Left lung (tissue), 10 donors: ENCODE data around the gene AZI2. TPM values are rescaled to one million over a fixed set of nuclear protein-coding genes. Genes with fewer than 3 reads are reported as not detected.

Experiments used
- ATAC-seq: fragments of 200-7000 bp; cut with Tn5 transposase; one replicate; pipeline ENCODE4 v1.9.1; 2020; ENCODE audit warnings: moderate library complexity
- DNase-seq, 4 donors: peaks; one replicate each; pipeline ENCODE4 v3.0.0-alpha.2; 2013 to 2020
- H3K27ac ChIP-seq, 2 donors: fragments of 200-600 bp; sonication (generic) in 1 of 2; one replicate each; pipeline versions ENCODE4 v1.5.0 to v1.8.0; 2020 to 2021
- H3K27me3 ChIP-seq, 2 donors: fragments of 200-600 bp; sonication (generic) in 1 of 2; one replicate each; pipeline versions ENCODE4 v1.5.0 to v1.8.0; 2020 to 2021
- H3K36me3 ChIP-seq, 2 donors: fragments of 200-600 bp; sonication (generic) in 1 of 2; one replicate each; pipeline versions ENCODE4 v1.5.0 to v1.8.0; 2020 to 2021
- H3K4me1 ChIP-seq, 2 donors: fragments of 200-600 bp; one replicate each; pipeline ENCODE4 v1.8.0; 2021
- H3K4me3 ChIP-seq, 2 donors: fragments of 200-600 bp; sonication (generic) in 1 of 2; one replicate each; pipeline versions ENCODE4 v1.5.0 to v1.8.0; 2020 to 2021; ENCODE audit warnings: mild to moderate bottlenecking in 1 of 2
- H3K9me3 ChIP-seq, 2 donors: fragments of 200-600 bp; sonication (generic) in 1 of 2; one replicate each; pipeline versions ENCODE4 v1.5.0 to v1.8.0; 2020 to 2021
- intact Hi-C, 2 donors: fragments of 100-400 bp; cut with DNase I; formaldehyde crosslinking; loops; one replicate each; pipeline versions ENCODE4 v1.11.2 to v1.14.2; 2022
- polyA plus RNA-seq, 6 donors: library from polyadenylated mRNA; unstranded; fragments of 120-200 nt; gene quantifications; one replicate each; pipeline ENCODE4 v1.2.1, GENCODE V29; 2013; ENCODE audit not compliant: insufficient read length in 6 of 6
- total RNA-seq, 2 donors: library from RNA; stranded (reverse); fragmentation: NEBNext Ultra II Directional; extraction: Animal tissue kit (Norgen Biotek cat#: 25700); gene quantifications; one replicate each; pipeline ENCODE4 v1.2.1, GENCODE V29; 2021
- TF ChIP-seq, protein P1 (sequence below), 2 donors: fragments of 200-600 bp; sonication (generic) in 1 of 2; IDR thresholded peaks; one replicate each; pipeline versions ENCODE4 v1.5.0 to v1.8.0; 2021; ENCODE audit warnings: antibody characterized with exemption in 2 of 2
- donor health status: DM: no; HTN: yes; CAD: no.
- donor health status: DM: no; HTN: no; CAD: no.

AZI2 gene
- total and polyA plus RNA-seq, 8 donors: 70.6 to 154 (median 111) TPM

DNA sequence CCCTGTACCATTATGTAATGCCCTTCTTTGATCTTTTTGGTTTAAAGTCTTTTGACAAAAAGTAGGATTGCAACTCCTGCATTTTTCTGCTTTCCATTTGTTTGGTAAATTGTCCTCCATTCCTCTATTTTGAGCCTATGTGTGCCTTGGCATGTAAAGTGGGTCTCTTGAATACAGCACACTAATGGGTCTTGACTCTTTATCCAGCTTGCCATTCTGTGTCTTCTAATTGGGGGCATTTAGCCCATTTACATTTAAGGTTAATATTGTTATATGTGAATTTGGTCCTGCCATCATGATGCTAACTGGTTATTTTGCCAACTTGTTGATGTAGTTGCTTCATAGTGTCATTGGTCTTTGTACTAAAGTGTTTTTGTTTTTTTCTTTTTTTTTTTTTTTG, 74.8 kb downstream of the AZI2 start:
- peaks cover 0 to 22% of the 10 kb centered on the region in 2 donors for H3K9me3 ChIP-seq
- no peak overlapping the region for H3K4me3 ChIP-seq
- H3K36me3 ChIP-seq: peaks cover 0 to 53% of the 10 kb centered on the region in 2 donors
- no peak for DNase-seq
- TF ChIP-seq, protein P1, sequence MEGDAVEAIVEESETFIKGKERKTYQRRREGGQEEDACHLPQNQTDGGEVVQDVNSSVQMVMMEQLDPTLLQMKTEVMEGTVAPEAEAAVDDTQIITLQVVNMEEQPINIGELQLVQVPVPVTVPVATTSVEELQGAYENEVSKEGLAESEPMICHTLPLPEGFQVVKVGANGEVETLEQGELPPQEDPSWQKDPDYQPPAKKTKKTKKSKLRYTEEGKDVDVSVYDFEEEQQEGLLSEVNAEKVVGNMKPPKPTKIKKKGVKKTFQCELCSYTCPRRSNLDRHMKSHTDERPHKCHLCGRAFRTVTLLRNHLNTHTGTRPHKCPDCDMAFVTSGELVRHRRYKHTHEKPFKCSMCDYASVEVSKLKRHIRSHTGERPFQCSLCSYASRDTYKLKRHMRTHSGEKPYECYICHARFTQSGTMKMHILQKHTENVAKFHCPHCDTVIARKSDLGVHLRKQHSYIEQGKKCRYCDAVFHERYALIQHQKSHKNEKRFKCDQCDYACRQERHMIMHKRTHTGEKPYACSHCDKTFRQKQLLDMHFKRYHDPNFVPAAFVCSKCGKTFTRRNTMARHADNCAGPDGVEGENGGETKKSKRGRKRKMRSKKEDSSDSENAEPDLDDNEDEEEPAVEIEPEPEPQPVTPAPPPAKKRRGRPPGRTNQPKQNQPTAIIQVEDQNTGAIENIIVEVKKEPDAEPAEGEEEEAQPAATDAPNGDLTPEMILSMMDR (IDR thresholded peaks at IDR 0.05): no peak
- no peaks in the 10 kb centered on the region for H3K4me1 ChIP-seq
- H3K27ac ChIP-seq: no peak overlapping the region
- no peak for ATAC-seq
- intact Hi-C loops: no loop called here
- H3K27me3 ChIP-seq: no peaks in the 10 kb centered on the region

Other genes starting within 250 kb of the AZI2 start
- 10 to 100 TPM; 18.6 to 20.1 TPM for gene CMC1, start 107.2 kb downstream of the AZI2 start, total RNA-seq
- gene CMC1, start 107.2 kb downstream of the AZI2 start, polyA plus RNA-seq: 10 to 100 TPM; 22.6 to 34.5 (median 28.1) TPM
- gene ZCWPW2, start 103 bp downstream of the AZI2 start, total RNA-seq: 1 to 10 TPM in 1 of 2 donors, under 1 TPM in 1; 0.84 to 1.9 TPM
- 1 to 10 TPM; 2.0 to 3.4 (median 2.5) TPM for gene ZCWPW2, start 103 bp downstream of the AZI2 start, polyA plus RNA-seq